GM12873 (cell line): Measurements from ENCODE around the gene MAPK13.

Experiments used
- CTCF ChIP-seq: IDR thresholded peaks from 2 replicates; pipeline ENCODE4 v1.5.1; 2012; ENCODE audit warnings: low read depth, mild to moderate bottlenecking, moderate library complexity, low read length, control low read depth; ENCODE audit not compliant: insufficient read depth; ENCODE audit errors: missing control alignments

The MAPK13 gene

GRCh38 chr6:36160147-36160760 is 29.9 kb downstream of the MAPK13 start:
- TF ChIP-seq CTCF: no peak

GRCh38 chr6:36169023-36170007 is 39.0 kb downstream of the MAPK13 start:
- no peak for TF ChIP-seq CTCF

GRCh38 chr6:36170704-36171103 is 40.4 kb downstream of the MAPK13 start:
- TF ChIP-seq CTCF: no peak

- TF ChIP-seq CTCF: no peak
Measured at GRCh38 chr6:36171573-36171972, 41.3 kb downstream of the MAPK13 start.

- TF ChIP-seq CTCF: no peak
Measured at GRCh38 chr6:36177166-36177565, 46.9 kb downstream of the MAPK13 start.

GRCh38 chr6:36178544-36178943 is 48.2 kb downstream of the MAPK13 start:
- no peak for TF ChIP-seq CTCF

GRCh38 chr6:36180126-36180525 is 49.8 kb downstream of the MAPK13 start:
- no peak for TF ChIP-seq CTCF
